HFF-Myc (cell line): ENCODE measurements around the gene CDK8.

ENCODE experiments used
- DNase-seq: peaks from one replicate; pipeline ENCODE4 v3.0.0-alpha.2; 2011; ENCODE audit warnings: low read depth; ENCODE audit errors: extremely low read depth
- H3K4me3 ChIP-seq: replicated peaks from 2 replicates; pipeline ENCODE4 v1.5.1; 2011; ENCODE audit warnings: low read depth, mild to moderate bottlenecking, control low read depth, low read length
- CTCF ChIP-seq: IDR thresholded peaks from 2 replicates; pipeline ENCODE4 v1.5.1; 2012; ENCODE audit warnings: mild to moderate bottlenecking, low read depth, low read length, control low read depth; ENCODE audit errors: missing control alignments

CDK8 gene

GRCh38 chr13:26386026-26386425, 132.1 kb downstream of the CDK8 start:
- TF ChIP-seq CTCF, result no peak
- DNase-seq, result no peak
- H3K4me3 ChIP-seq, result no peak overlapping the region

- DNase-seq, result no peak
- TF ChIP-seq CTCF, result no peak
- H3K4me3 ChIP-seq, result no peak overlapping the region
These were observed 136.3 kb downstream of the CDK8 start for GRCh38 chr13:26390203-26390602.

- DNase-seq, result no peak
- no peak for TF ChIP-seq CTCF
- no peak overlapping the region for H3K4me3 ChIP-seq
These were observed 146.6 kb downstream of the CDK8 start for GRCh38 chr13:26400545-26400944.

GRCh38 chr13:26401069-26401468, 147.1 kb downstream of the CDK8 start:
- H3K4me3 ChIP-seq, result no peak overlapping the region
- TF ChIP-seq CTCF, result no peak
- no peak for DNase-seq

GRCh38 chr13:26401578-26402021, 147.7 kb downstream of the CDK8 start:
- no peak overlapping the region for H3K4me3 ChIP-seq
- TF ChIP-seq CTCF, result no peak
- DNase-seq, result no peak

GRCh38 chr13:26406791-26407190, 152.9 kb downstream of the CDK8 start:
- DNase-seq, result no peak
- no peak overlapping the region for H3K4me3 ChIP-seq
- no peak for TF ChIP-seq CTCF

- no peak overlapping the region for H3K4me3 ChIP-seq
- no peak for DNase-seq
These were observed 157.3 kb downstream of the CDK8 start for GRCh38 chr13:26411206-26411605.

More at GRCh38 chr13:26411206-26411605, 157.3 kb downstream of the CDK8 start:
- TF ChIP-seq CTCF, result no peak
